GM12878 (cell line): ENCODE data around the gene TADA1.

ENCODE experiments used
- CEBPZ ChIP-seq: fragments of 150-350 bp; IDR thresholded peaks from 2 replicates; pipeline ENCODE4 v1.6.1; 2016; ENCODE audit warnings: low read depth, low read length
- CHD1 ChIP-seq: IDR thresholded peaks from 2 replicates; pipeline ENCODE4 v1.6.1; 2012; ENCODE audit warnings: low read depth, low read length, improper control_type of control experiment
- CTCF ChIP-seq, 3 experiments: IDR thresholded peaks in 2 of 3; conservative IDR thresholded peaks in 1 of 3; 2 replicates each; pipeline ENCODE4 v1.5.1; 2011; ENCODE audit warnings: low read depth in 3 of 3, low read length in 3 of 3, mild to moderate bottlenecking in 3 of 3, control low read depth in 2 of 3, moderate library complexity in 2 of 3, inconsistent platforms in 1 of 3, mixed read lengths in 1 of 3; ENCODE audit not compliant: control insufficient read depth in 2 of 3, insufficient read depth in 1 of 3; ENCODE audit errors: extremely low read depth in 1 of 3
- EZH2 ChIP-seq: IDR thresholded peaks from 2 replicates; pipeline ENCODE4 v1.6.1; 2012; ENCODE audit warnings: low read depth, mild to moderate bottlenecking, control low read depth, inconsistent platforms, low read length, borderline replicate concordance; ENCODE audit not compliant: control insufficient read depth
- FOXM1 ChIP-seq: IDR thresholded peaks from 2 replicates; pipeline ENCODE4 v1.6.1; 2012; ENCODE audit warnings: low read depth, mild to moderate bottlenecking, inconsistent platforms, low read length, moderate library complexity
- MYC ChIP-seq: IDR thresholded peaks from 2 replicates; pipeline ENCODE4 v1.6.1; 2011; ENCODE audit warnings: mild to moderate bottlenecking, low read length, moderate library complexity, inconsistent platforms; ENCODE audit not compliant: insufficient read depth, insufficient replicate concordance, insufficient read length, severe bottlenecking
- NBN ChIP-seq: fragments of 450-650 bp; IDR thresholded peaks from 2 replicates; pipeline ENCODE4 v1.6.1; 2016
- POLR2A ChIP-seq: IDR thresholded peaks from 2 replicates; pipeline ENCODE4 v1.6.1; 2011; ENCODE audit warnings: low read depth, mild to moderate bottlenecking, low read length
- RAD21 ChIP-seq: IDR thresholded peaks from 2 replicates; pipeline ENCODE4 v1.6.1; 2011; ENCODE audit warnings: mild to moderate bottlenecking, low read depth, low read length, moderate library complexity; ENCODE audit not compliant: insufficient read depth
- RFX5 ChIP-seq: IDR thresholded peaks from 2 replicates; pipeline ENCODE4 v1.6.1; 2011; ENCODE audit warnings: low read depth, low read length, improper control_type of control experiment
- SMC3 ChIP-seq: IDR thresholded peaks from 2 replicates; pipeline ENCODE4 v1.6.1; 2011; ENCODE audit warnings: low read length, improper control_type of control experiment, borderline replicate concordance
- SREBF1 ChIP-seq: IDR thresholded peaks from 2 replicates; pipeline ENCODE4 v1.6.1; 2012; ENCODE audit warnings: mild to moderate bottlenecking, low read length
- TAF1 ChIP-seq: IDR thresholded peaks from 2 replicates; pipeline ENCODE4 v1.6.1; 2011; ENCODE audit warnings: mild to moderate bottlenecking, low read depth, low read length, borderline replicate concordance

- no peak for TF ChIP-seq CTCF (IDR thresholded peaks at IDR 0.05 in 2 of 3, conservative IDR thresholded peaks at IDR 0.05 in 1 of 3; ENCODE audit: control insufficient read depth in 2 of 3, extremely low read depth in 1 of 3, insufficient read depth in 1 of 3, low read depth in 3 of 3, low read length in 3 of 3)
- no peak for TF ChIP-seq CEBPZ
- no peak for TF ChIP-seq MYC
- no peak for TF ChIP-seq RFX5
- TF ChIP-seq SMC3, result no peak
- TF ChIP-seq SREBF1, result no peak
- TF ChIP-seq POLR2A, result no peak
- TF ChIP-seq TAF1, result no peak
- TF ChIP-seq EZH2, result no peak
- TF ChIP-seq NBN, result no peak
- no peak for TF ChIP-seq FOXM1
- no peak for TF ChIP-seq RAD21
- no peak for TF ChIP-seq CHD1
Observed at GRCh38 chr1:166905900-166906299, 29.8 kb upstream of the TADA1 start.
